OCI-LY3 (cell line): ENCODE data around the gene ABCA2.

Source experiments
- H2AFZ ChIP-seq: fragments of 200-600, 300-600 bp; shearing (Covaris generic); 2 replicates; pipeline ENCODE4 v1.6.0; 2014; ENCODE audit warnings: antibody characterized with exemption, low read depth, low read length
- H3K27ac ChIP-seq: fragments of 200-600, 300-600 bp; sonication (generic); 2 replicates; pipeline ENCODE4 v1.5.1; 2014; ENCODE audit warnings: mild to moderate bottlenecking, low read length, moderate library complexity, mixed read lengths
- H3K27me3 ChIP-seq: fragments of 200-600, 300-600 bp; sonication (generic); 2 replicates; pipeline ENCODE4 v1.6.1; 2014; ENCODE audit warnings: low read depth, low read length, mixed read lengths
- H3K36me3 ChIP-seq: fragments of 200-600, 300-600 bp; sonication (generic); replicated peaks from 2 replicates; pipeline ENCODE3; 2014; ENCODE audit warnings: low read depth, low read length, mixed read lengths
- H3K4me1 ChIP-seq: fragments of 300-600, 200-600 bp; sonication (generic); 2 replicates; pipeline ENCODE4 v1.6.1; 2014; ENCODE audit warnings: low read length, mixed read lengths
- H3K4me2 ChIP-seq: fragments of 200-600, 300-600 bp; sonication (generic); 2 replicates; pipeline ENCODE4 v1.6.1; 2014; ENCODE audit warnings: low read length, mixed read lengths
- H3K4me3 ChIP-seq: fragments of 300-600, 200-600 bp; sonication (generic); 2 replicates; pipeline ENCODE4 v1.5.1; 2014; ENCODE audit warnings: antibody characterized with exemption, mild to moderate bottlenecking, low read length, moderate library complexity
- H3K79me2 ChIP-seq: fragments of 300-600, 200-600 bp; shearing (Covaris generic); 2 replicates; pipeline ENCODE4 v1.6.1; 2014; ENCODE audit warnings: mild to moderate bottlenecking, low read length, mixed read lengths
- H3K9ac ChIP-seq: fragments of 300-600, 200-600 bp; shearing (Covaris generic); 2 replicates; pipeline ENCODE4 v1.6.0; 2014; ENCODE audit warnings: mild to moderate bottlenecking, low read length, moderate library complexity
- H3K9me3 ChIP-seq: fragments of 200-600, 300-600 bp; shearing (Covaris generic); 2 replicates; pipeline ENCODE4 v1.6.1; 2014; ENCODE audit warnings: low read length, mixed read lengths; ENCODE audit not compliant: insufficient read depth
- H4K20me1 ChIP-seq: fragments of 200-600, 300-600 bp; sonication (generic); 2 replicates; pipeline ENCODE4 v1.6.1; 2016; ENCODE audit warnings: low read length, mixed read lengths; ENCODE audit not compliant: insufficient read depth
- EZH2phosphoT487 ChIP-seq: fragments of 200-600 bp; shearing (Covaris generic); IDR thresholded peaks from 2 replicates; pipeline ENCODE4 v1.6.1; 2018; ENCODE audit warnings: antibody characterized with exemption, mixed run types, low read depth
- TF ChIP-seq, protein P1 (sequence below): fragments of 200-600, 300-600 bp; sonication (generic); IDR thresholded peaks from 2 replicates; pipeline ENCODE4 v1.5.1; 2014; ENCODE audit warnings: antibody characterized with exemption, low read length, low read depth

ABCA2 gene

DNA sequence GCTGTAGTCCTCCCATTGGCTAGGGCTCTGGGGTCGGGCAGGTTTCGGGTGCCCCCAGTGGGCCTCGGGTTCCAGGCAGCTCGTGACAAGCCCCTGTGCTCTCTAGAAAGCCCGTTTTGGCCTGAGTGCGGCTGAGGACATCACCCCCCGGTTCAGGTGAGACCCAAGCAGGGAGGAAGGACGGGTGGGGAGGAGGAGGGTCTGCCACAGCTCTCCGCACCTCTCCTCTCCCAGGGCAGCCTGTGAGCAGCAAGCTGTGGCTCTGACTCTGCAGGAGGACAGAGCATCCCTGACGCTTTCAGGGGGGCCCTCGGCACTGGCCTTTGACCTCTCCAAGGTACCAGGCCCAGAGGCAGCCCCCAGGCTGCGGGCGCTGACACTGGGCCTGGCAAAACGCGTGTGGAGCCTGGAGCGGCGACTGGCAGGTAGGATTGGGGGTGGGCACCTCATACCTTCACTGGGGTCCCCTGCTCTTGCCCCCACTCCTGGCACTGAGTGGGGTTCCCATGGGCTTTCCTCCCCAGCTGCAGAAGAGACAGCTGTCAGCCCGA lies 35.1 kb downstream of the ABCA2 start:
- H3K79me2 ChIP-seq = peaks cover 8% of the 10 kb centered on the region; the same call in 1 of the 2 replicates
- no peaks in the 10 kb centered on the region for H4K20me1 ChIP-seq
- H3K4me1 ChIP-seq = peaks cover 15% of the 10 kb centered on the region; the same call in 1 of the 2 replicates
- H2AFZ ChIP-seq = no peak overlapping the region
- peak overlapping the region; percentile 72 for H3K9ac ChIP-seq
- peak overlapping the region; percentile 70 for H3K27ac ChIP-seq
- peaks cover 15% of the 10 kb centered on the region for H3K27me3 ChIP-seq
- peaks cover 7% of the 10 kb centered on the region for H3K36me3 ChIP-seq
- H3K9me3 ChIP-seq = no peaks in the 10 kb centered on the region
- H3K4me3 ChIP-seq = peak overlapping the region; percentile 87
- H3K4me2 ChIP-seq = peak overlapping the region; percentile 96
- TF ChIP-seq, protein P1, sequence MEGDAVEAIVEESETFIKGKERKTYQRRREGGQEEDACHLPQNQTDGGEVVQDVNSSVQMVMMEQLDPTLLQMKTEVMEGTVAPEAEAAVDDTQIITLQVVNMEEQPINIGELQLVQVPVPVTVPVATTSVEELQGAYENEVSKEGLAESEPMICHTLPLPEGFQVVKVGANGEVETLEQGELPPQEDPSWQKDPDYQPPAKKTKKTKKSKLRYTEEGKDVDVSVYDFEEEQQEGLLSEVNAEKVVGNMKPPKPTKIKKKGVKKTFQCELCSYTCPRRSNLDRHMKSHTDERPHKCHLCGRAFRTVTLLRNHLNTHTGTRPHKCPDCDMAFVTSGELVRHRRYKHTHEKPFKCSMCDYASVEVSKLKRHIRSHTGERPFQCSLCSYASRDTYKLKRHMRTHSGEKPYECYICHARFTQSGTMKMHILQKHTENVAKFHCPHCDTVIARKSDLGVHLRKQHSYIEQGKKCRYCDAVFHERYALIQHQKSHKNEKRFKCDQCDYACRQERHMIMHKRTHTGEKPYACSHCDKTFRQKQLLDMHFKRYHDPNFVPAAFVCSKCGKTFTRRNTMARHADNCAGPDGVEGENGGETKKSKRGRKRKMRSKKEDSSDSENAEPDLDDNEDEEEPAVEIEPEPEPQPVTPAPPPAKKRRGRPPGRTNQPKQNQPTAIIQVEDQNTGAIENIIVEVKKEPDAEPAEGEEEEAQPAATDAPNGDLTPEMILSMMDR = no peak
- no peak for TF ChIP-seq EZH2phosphoT487

DNA sequence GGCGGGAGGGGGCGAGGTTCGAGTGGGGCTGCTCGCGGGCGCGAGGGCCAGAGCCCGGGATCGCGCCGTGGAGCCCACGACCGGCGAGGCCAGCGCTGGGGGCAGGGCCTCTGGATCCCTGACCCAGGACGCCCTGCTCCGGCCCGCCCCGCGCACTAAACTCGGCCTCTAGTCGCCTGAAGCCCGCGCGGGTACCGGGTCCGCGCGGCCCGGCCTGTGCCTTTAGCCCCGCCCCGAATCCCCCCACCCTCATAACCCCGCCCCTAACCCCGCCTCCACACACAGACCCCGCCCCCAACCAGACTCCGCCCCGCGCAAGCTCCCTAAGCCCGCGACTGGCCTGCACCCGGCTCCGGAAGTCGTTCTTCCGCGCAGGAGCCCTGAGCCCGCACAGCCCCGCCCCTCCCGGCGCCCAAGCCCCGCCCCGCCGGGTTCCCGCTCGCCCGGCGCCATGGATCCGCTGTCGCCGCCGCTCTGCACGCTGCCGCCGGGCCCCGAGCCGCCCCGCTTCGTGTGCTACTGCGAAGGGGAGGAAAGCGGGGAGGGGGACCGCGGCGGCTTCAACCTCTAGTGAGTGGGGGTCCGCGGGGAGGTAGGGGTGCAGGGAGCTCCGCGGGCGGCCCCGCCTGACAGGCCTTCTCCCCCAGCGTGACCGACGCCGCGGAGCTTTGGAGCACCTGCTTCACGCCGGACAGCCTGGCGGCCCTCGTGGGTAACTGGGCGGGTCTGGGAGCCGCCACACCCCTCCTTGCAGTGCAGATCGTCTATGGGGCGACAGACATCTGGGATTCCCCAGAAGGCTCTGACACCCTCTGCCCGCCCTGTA lies 35.8 kb downstream of the ABCA2 start, which contains the start of gene PAXX:
Gene PAXX (plus strand): TSS at position 430 of the 826 bp plus-strand sequence. CDS start 22 bp downstream, at position 452.
- TF ChIP-seq EZH2phosphoT487 = no peak
- TF ChIP-seq, protein P1 = no peak
- peak within 1 kb of the TSS; percentile 72 for H3K9ac ChIP-seq
- H3K27me3 ChIP-seq = peaks cover 8% of the 10 kb centered on the region
- no peaks in the 10 kb centered on the region for H3K9me3 ChIP-seq
- 0 out of 2 replicates have a peak within 1 kb of the TSS, but pooled peaks have one; percentile 71 for H2AFZ ChIP-seq
- H3K36me3 ChIP-seq = peaks cover 7% of the 10 kb centered on the region
- H3K4me2 ChIP-seq = peak within 1 kb of the TSS; percentile 96
- no peaks in the 10 kb centered on the region for H4K20me1 ChIP-seq
- peak within 1 kb of the TSS; percentile 70 for H3K27ac ChIP-seq
- peaks cover 8% of the 10 kb centered on the region; the same call in 1 of the 2 replicates for H3K79me2 ChIP-seq
- peak within 1 kb of the TSS; percentile 87 for H3K4me3 ChIP-seq
- peaks cover 10% of the 10 kb centered on the region; the same call in 1 of the 2 replicates for H3K4me1 ChIP-seq

DNA sequence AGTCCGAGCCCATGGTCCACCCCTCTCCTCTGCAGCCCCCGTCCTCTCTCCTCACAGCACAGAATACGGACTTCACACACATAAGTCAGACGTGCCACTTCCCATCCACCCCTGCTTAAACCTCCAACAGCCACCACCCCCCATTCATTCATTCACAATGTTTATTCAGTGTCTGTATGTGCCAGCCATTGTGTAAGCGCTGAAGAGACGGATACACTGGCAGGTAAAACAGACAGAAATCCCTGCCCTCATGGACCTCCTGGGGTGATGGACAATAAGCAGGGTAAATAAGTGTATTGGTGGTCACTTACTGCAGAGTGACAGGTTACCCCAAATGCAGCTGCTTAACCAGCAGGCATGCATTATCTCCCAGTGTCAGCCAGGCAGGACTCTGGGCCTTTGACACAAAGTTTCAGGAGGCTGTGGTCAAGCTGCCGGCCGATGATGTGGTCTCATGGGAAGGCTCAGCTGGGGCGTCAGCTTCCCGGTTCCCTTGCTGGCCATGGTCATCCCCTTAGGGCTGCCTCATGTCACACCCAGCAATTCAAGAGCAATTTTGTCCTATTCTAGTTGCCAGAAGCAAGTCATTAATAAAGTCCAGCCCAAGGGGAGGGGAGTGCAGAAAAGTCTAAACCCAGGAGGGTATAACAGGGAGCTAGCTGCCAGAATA lies 37.7 kb downstream of the ABCA2 start:
- Histone ChIP-seq H3K4me2 (no peak overlapping the region), H3K27ac (no peak overlapping the region)

More for the DNA sequence above, 37.7 kb downstream of the ABCA2 start:
- H2AFZ ChIP-seq = no peak overlapping the region
- no peaks in the 10 kb centered on the region for H3K9me3 ChIP-seq
- no peaks in the 10 kb centered on the region for H3K27me3 ChIP-seq
- peaks cover 7% of the 10 kb centered on the region for H3K36me3 ChIP-seq
- no peaks in the 10 kb centered on the region for H4K20me1 ChIP-seq
- peaks cover 8% of the 10 kb centered on the region; the same call in 1 of the 2 replicates for H3K79me2 ChIP-seq
- TF ChIP-seq, protein P1 = no peak
- no peak for TF ChIP-seq EZH2phosphoT487
- H3K4me1 ChIP-seq = peaks cover 7% of the 10 kb centered on the region; the same call in 1 of the 2 replicates
- H3K4me3 ChIP-seq = no peak overlapping the region
- H3K9ac ChIP-seq = no peak overlapping the region
